ENCODE results near the gene CASP7.

Gene CASP7

DNA sequence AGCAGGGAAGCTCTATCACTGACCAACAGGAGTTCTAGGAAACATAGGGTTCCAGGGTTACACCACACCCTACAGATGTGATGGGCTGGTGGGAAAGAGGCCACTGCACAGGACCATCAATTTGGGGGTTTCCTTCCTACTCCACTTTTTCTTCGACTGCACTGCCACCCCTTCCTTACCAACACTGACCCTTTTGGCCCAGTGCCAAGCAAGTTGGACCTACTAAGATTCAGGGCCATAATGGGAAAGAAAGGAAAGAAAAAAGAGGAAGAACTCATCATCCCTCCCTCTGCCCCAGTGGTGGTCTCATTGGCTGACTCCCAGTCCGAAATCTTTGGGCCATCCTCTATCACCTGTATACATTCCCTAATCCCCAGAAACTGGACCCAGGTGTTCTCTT is 65.7 kb downstream of the CASP7 start:
- TF ChIP-seq NFIC (IDR thresholded peaks at IDR 0.05): peak; percentile 57
- TF ChIP-seq TEAD4 (IDR thresholded peaks at IDR 0.05): no peak
- no peak for TF ChIP-seq YY1 (IDR thresholded peaks at IDR 0.05; ENCODE audit: low read depth)
- TF ChIP-seq, protein P1, sequence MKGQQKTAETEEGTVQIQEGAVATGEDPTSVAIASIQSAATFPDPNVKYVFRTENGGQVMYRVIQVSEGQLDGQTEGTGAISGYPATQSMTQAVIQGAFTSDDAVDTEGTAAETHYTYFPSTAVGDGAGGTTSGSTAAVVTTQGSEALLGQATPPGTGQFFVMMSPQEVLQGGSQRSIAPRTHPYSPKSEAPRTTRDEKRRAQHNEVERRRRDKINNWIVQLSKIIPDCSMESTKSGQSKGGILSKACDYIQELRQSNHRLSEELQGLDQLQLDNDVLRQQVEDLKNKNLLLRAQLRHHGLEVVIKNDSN (IDR thresholded peaks at IDR 0.05): no peak
- no peak for TF ChIP-seq ZBTB7A (IDR thresholded peaks at IDR 0.05; ENCODE audit: low read depth)
- TF ChIP-seq RAD21 (IDR thresholded peaks at IDR 0.05; ENCODE audit: low read depth): no peak
- no peak for TF ChIP-seq EGR1 (IDR thresholded peaks at IDR 0.05)

DNA sequence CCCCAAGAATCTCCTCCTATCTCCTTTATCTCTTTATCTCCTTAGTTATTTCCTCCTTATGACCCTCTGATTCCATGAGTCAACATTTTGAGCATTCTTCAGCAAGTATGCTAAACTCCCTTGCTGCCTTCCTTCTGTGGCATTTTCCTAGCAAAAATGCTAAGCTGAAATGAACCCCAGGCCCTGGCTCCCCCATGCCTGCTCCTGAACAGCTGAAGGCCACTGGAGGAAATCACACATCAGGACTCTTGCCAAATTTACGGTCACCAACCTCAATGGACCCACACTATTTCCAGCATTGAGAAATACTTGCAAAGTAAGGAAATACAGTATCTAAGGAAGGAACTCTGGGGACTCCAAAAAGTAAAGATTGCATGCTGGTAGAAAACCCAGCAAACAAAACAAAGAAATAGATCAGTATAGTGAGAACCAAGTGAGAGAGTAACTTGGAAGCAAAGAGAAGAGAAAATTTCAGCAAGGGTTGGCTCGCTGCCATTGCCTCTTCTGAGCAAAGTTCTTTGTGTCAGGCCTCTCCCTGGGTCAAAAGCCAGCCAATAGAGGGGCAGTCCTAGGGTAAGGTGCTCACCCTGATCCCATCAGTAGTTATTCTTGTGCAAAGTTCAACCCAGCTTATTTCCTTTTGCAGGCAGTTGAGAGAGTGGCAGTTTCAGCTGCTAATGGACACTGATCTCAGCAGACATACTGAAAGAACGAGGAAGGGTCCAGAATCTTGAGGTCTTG is 66.7 kb downstream of the CASP7 start:
- TF ChIP-seq NFIC (IDR thresholded peaks at IDR 0.05) (0 out of 2 replicates have a peak, but pooled peaks have one; percentile 10), YY1 (IDR thresholded peaks at IDR 0.05; ENCODE audit: low read depth) (no peak)

DNA sequence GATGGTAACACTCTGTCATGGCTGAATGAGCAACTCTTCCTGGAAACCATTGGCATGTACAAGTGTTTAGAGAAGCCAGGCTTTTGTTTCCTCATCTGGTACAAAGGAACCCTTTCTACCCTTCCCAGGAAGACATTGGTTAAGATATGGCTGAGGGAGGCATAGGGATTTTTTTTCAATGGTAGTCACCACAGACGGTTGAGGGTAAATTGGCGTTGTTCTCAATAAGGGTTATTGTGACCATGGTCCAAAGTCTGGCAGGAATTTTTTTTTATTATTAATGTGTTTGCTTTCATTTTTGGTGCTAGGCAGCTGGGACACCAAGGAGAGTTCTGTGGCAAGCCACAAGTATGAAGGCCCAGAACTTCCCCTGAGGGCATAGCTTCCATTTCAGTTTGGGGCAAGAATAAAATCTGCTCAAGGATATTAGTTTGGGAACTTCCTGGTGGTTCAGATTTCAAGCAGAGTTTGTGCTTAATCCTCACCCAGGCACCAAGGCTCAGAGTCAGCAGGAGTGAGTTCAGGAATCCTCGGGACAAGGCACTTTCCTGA is 71.5 kb downstream of the CASP7 start, which contains the start of gene PLEKHS1:
Gene PLEKHS1 (plus strand): TSS at position 502 of the 552 bp plus-strand sequence. CDS start 3,596 bp downstream, outside the sequence.
- no peak for TF ChIP-seq NFIC (IDR thresholded peaks at IDR 0.05)
- TF ChIP-seq YY1 (IDR thresholded peaks at IDR 0.05; ENCODE audit: low read depth): no peak
- TF ChIP-seq, protein P1 (IDR thresholded peaks at IDR 0.05): no peak
- TF ChIP-seq TEAD4 (IDR thresholded peaks at IDR 0.05): no peak
- no peak for TF ChIP-seq TAF1 (IDR thresholded peaks at IDR 0.05; ENCODE audit: low read depth)
- no peak for TF ChIP-seq RAD21 (IDR thresholded peaks at IDR 0.05; ENCODE audit: low read depth)
- no peak for TF ChIP-seq CREB1 (IDR thresholded peaks at IDR 0.05; ENCODE audit: low read depth)
- no peak for TF ChIP-seq CEBPB (IDR thresholded peaks at IDR 0.05)
- no peak for TF ChIP-seq EGR1 (IDR thresholded peaks at IDR 0.05)

DNA sequence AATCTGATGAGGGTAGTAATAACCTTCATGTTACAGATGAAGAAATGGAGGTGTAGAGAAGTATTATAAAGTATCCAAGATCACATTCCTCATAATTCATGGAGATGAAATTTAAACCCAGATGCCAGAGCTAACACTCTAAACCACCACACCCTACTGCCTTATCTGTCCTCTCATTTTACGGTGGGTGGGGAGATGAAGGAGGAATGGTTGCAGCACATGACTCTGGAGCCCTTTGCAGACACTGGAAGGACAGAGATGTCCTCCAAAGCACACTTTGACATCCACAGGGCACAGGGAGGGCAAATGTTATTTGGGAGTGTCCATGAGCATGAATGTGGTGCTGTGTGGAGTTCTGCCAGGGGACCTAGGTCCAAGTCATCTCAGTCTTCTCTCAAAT is 72.8 kb downstream of the CASP7 start:
- TF ChIP-seq YY1 (IDR thresholded peaks at IDR 0.05; ENCODE audit: low read depth) (no peak), CEBPB (IDR thresholded peaks at IDR 0.05) (no peak), TEAD4 (IDR thresholded peaks at IDR 0.05) (no peak), FOXM1 (IDR thresholded peaks at IDR 0.05; ENCODE audit: borderline replicate concordance, low read depth) (no peak), EGR1 (IDR thresholded peaks at IDR 0.05) (no peak), NFIC (IDR thresholded peaks at IDR 0.05) (no peak)
- TF ChIP-seq, protein P2, sequence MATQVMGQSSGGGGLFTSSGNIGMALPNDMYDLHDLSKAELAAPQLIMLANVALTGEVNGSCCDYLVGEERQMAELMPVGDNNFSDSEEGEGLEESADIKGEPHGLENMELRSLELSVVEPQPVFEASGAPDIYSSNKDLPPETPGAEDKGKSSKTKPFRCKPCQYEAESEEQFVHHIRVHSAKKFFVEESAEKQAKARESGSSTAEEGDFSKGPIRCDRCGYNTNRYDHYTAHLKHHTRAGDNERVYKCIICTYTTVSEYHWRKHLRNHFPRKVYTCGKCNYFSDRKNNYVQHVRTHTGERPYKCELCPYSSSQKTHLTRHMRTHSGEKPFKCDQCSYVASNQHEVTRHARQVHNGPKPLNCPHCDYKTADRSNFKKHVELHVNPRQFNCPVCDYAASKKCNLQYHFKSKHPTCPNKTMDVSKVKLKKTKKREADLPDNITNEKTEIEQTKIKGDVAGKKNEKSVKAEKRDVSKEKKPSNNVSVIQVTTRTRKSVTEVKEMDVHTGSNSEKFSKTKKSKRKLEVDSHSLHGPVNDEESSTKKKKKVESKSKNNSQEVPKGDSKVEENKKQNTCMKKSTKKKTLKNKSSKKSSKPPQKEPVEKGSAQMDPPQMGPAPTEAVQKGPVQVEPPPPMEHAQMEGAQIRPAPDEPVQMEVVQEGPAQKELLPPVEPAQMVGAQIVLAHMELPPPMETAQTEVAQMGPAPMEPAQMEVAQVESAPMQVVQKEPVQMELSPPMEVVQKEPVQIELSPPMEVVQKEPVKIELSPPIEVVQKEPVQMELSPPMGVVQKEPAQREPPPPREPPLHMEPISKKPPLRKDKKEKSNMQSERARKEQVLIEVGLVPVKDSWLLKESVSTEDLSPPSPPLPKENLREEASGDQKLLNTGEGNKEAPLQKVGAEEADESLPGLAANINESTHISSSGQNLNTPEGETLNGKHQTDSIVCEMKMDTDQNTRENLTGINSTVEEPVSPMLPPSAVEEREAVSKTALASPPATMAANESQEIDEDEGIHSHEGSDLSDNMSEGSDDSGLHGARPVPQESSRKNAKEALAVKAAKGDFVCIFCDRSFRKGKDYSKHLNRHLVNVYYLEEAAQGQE (IDR thresholded peaks at IDR 0.05; ENCODE audit: low read depth): no peak

DNA sequence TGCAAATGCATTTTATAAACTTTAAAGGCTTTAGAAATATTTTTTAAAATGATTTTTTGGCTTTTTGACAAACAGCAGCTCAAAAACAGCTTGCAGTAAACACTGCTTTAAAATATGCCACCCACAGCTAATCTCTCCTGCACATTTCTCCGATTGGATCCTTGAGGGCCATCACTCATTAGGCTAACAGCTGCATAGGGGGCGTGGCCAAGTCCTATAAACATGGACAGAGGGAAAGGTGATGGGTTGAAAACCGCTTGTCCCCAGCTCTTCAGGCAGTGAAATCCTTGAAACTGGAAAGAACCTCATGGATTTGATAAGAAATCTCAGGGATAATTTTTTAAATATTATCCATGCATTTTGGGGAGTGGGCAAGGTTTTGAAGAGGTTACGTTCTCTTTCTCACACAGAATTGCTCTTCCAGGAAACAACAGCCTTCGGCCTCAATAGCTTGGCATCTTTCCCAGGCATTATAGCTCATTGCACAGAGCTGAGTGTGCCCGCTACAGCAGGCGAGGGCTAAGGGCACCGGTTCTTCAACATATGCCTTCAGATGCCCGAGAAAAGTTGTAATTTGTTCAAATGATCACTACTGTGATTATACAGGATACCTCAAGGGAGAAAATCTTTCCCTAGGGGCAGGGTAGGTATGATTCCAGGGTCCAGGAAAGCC is 73.4 kb downstream of the CASP7 start:
- TF ChIP-seq CEBPB (IDR thresholded peaks at IDR 0.05): no peak
- no peak for TF ChIP-seq TEAD4 (IDR thresholded peaks at IDR 0.05)
- TF ChIP-seq ZBTB7A (IDR thresholded peaks at IDR 0.05; ENCODE audit: low read depth): no peak
- no peak for TF ChIP-seq TCF12 (IDR thresholded peaks at IDR 0.05; ENCODE audit: low read depth)
- TF ChIP-seq YY1 (IDR thresholded peaks at IDR 0.05; ENCODE audit: low read depth): no peak
- TF ChIP-seq NFIC (IDR thresholded peaks at IDR 0.05): no peak
- TF ChIP-seq RAD21 (IDR thresholded peaks at IDR 0.05; ENCODE audit: low read depth): no peak
- TF ChIP-seq TAF1 (IDR thresholded peaks at IDR 0.05; ENCODE audit: low read depth): no peak
- TF ChIP-seq, protein P2 (IDR thresholded peaks at IDR 0.05; ENCODE audit: low read depth): no peak
- no peak for TF ChIP-seq EGR1 (IDR thresholded peaks at IDR 0.05)

DNA sequence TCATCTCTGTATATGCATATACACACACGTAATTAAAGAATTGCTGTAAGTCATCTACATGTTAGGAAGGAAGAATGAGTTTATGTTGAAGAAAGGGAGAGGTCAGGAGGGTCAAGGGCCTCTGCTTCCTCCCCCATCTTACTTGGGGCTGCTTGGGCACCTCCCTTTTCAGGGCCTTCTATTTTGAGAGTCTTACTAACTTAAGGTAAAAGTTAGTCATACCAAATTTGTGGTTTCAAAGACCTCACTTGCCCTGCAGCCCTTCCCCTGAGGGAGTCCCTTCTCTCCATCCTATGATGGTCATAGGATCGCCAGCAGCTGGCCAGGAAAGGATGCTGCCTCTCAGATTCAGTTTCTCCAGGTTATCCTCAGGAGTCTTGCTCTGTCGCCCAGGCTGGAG is 74.4 kb downstream of the CASP7 start:
- TF ChIP-seq YY1 (IDR thresholded peaks at IDR 0.05; ENCODE audit: low read depth) (no peak), TEAD4 (IDR thresholded peaks at IDR 0.05) (no peak), TAF1 (IDR thresholded peaks at IDR 0.05; ENCODE audit: low read depth) (no peak), ZBTB7A (IDR thresholded peaks at IDR 0.05; ENCODE audit: low read depth) (no peak), FOXM1 (IDR thresholded peaks at IDR 0.05; ENCODE audit: borderline replicate concordance, low read depth) (no peak), RAD21 (IDR thresholded peaks at IDR 0.05; ENCODE audit: low read depth) (no peak), EP300 (IDR thresholded peaks at IDR 0.05; ENCODE audit: borderline replicate concordance) (no peak), CREB1 (IDR thresholded peaks at IDR 0.05; ENCODE audit: low read depth) (no peak), CEBPB (IDR thresholded peaks at IDR 0.05) (no peak), TCF12 (IDR thresholded peaks at IDR 0.05; ENCODE audit: low read depth) (no peak), NFIC (IDR thresholded peaks at IDR 0.05) (no peak), EGR1 (IDR thresholded peaks at IDR 0.05) (no peak)
- TF ChIP-seq, protein P1 (IDR thresholded peaks at IDR 0.05): no peak
- TF ChIP-seq, protein P3, sequence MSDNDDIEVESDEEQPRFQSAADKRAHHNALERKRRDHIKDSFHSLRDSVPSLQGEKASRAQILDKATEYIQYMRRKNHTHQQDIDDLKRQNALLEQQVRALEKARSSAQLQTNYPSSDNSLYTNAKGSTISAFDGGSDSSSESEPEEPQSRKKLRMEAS (IDR thresholded peaks at IDR 0.05): no peak
- TF ChIP-seq, protein P2 (IDR thresholded peaks at IDR 0.05; ENCODE audit: low read depth): no peak
